ENCODE results near the gene TBC1D1.

GRCh38 chr4:38182334-38182998, 291.6 kb downstream of the TBC1D1 start:
- no peak for TF ChIP-seq POLR2AphosphoS5 (IDR thresholded peaks at IDR 0.05)
- no peak for TF ChIP-seq POLR2A (IDR thresholded peaks at IDR 0.05)
- no peak for TF ChIP-seq CTCF (IDR thresholded peaks at IDR 0.05 in 8 of 11, conservative IDR thresholded peaks at IDR 0.05 in 3 of 11)

Measured in spleen (tissue), 7 donors.